Fibroblast of peridontal ligament (primary cell): ENCODE results near the gene DCST1.
A peak's percentile ranks its signal among the peaks of the same experiment; 100 is the strongest.

Source experiments
- DNase-seq: peaks from one replicate; pipeline ENCODE4 v3.0.0-alpha.2; 2010; ENCODE audit errors: extremely low read depth

DCST1 gene

GRCh38 chr1:155014709-155015508 lies 18.7 kb upstream of the DCST1 start:
- no peak for DNase-seq

DNA sequence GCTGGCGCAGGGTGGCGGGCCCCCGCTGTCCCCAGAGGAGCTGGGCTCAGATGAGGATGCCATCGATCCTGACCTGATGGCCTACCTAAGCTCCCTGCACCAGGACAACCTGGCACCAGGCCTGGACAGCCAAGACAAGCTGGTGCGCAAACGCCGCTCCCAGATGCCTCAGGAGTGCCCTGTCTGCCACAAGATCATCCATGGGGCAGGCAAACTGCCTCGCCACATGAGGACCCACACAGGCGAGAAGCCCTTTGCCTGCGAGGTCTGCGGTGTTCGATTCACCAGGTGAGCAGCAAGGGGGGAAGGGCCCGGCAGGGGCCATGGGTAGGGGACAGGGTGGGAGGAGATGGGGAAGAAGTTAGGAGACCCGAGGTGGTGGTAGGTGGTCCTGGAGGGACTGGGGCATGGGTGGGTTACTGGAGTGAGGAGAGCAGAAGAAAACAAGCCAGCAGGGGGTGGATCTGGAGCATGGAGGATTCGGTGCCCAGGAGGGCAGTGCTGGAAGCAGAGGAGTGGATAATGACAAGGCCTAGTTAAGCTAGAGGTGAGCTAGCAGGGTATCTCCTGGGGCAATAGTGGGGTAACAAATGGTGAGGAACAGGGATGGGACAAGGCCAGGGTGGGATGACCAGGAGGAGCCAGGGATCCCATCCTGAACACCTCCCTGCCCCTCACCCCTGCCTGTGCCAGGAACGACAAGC lies 17.9 kb upstream of the DCST1 start:
- DNase-seq: no peak

- no peak for DNase-seq
These were observed 17.3 kb upstream of the DCST1 start for GRCh38 chr1:155016231-155016831.

DNA sequence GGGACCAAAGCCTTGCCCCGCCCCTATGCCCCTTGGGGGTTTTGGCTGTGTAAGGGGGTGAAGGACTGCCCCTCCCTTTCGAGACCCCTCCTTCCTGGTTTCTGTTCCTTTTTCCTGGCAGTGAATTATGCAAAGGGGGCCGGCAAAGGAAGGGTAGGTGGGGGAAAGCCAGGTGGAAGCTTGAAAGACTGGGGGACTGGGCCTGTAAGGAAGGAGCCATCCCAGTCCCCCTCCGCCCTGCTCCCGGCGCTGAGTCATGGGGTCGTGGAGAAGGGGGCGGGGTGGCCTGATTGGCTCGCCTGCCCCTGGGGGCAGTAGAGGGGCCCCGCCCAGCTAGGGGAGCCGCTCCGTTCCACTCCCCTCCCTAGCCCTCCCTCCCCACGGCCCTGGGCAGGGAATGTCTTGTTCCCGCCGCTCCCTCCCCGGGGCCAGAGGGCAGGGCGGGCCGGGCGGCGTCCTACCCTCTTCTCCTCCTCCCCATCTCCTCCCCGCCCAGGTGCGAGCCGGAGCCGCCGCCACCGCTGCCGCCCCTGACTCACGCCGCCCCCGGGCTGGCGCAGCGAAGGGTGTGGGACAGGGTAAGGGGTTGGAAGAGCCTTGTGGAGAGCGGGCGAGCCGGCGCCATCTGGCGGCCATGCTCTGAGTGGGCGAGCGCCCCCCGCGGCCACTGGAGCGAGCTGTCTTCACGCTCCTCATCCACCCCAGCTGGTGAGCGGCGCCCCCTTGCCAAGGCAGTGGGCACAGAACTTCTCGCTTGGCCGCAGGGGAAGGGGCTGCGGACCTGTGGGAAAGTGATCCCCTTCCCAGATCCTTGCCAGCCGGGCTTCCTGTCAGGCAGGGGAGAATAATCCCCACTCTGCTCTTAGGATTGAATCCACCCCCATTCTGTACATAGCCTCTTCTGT lies 16.3 kb upstream of the DCST1 start:
- peak; percentile 80 for DNase-seq

GRCh38 chr1:155017946-155018316 lies 15.7 kb upstream of the DCST1 start:
- no peak for DNase-seq

- peak; percentile 7 for DNase-seq
These were observed 14.8 kb upstream of the DCST1 start for GRCh38 chr1:155018617-155019348.

DNA sequence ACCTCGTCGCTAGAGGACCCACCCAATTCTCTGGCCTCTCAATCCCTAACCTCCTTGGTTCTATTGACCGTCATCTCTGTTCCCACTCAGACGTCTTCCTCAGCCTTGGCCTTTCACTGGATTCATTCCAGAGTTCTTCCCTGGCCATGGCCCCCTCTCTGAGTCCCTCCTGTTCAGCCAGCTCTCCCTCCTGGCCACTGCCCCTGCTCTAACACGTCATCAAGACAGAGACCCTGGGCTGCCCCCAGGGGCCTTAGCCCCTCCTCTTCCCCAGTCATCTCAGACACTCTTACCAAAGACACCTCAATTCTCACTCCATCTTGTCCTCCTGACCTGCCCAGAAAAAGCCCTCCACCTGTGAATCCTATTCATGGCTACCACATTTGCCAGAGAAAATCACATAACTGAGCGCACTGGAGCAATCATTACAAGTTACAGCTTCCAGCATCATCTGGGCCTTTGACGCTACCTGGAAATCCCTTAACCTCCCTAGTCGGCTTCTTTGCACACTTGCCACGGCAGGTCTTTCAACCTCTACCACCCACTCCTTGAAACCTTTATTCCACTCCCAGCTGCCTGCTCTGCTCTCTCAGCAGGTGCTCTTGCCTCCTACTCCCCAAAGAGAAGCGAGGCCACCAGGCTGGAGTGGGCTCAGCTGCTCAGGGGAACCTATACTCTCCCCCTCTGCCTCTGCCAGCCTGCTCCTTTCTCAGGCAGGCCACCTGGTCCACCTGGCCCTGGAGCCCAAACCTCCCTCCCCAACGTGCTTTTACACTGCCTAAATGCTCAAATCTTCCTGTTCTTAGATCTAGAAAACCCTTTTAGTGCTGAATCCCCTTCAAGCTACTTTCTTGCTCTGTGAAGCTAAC lies 14.0 kb upstream of the DCST1 start:
- no peak for DNase-seq

- DNase-seq: no peak
These were observed 11.3 kb upstream of the DCST1 start for GRCh38 chr1:155022136-155022926.

DNA sequence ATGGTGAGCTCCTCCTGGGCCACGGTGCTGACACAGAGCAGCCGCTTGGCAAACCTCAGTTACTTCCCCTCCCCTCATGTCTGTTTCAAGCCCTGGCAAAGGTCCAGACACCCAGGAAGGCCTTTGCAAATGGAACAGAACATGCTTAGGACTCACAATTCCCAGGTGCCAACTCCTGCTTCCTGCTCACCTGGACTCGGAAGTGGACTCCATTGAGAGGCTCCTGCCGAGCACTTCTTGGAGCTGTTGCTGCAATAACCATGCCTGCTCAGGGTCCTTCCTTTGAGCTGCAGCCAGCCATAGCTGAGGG lies 10.7 kb upstream of the DCST1 start:
- no peak for DNase-seq

DNA sequence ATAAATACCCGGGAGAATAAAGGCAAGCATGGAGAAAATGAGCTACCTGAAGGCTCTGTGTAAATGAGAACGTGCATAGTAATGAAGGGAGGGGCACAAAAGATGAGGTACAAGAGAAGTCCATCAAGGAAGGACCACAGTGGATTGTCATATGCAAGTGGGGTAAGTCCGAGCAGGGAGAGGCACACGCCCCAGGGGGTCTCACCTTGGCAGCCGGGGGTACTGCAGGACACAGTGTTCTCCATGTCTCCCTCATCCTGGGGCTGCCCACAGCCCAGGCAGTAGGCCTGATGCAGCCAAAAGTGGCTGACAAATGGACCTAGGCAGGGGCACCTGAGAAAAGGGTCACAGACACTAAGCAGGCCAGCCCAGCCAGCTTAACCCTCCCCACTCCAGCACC lies 10.0 kb upstream of the DCST1 start:
- no peak for DNase-seq

DNA sequence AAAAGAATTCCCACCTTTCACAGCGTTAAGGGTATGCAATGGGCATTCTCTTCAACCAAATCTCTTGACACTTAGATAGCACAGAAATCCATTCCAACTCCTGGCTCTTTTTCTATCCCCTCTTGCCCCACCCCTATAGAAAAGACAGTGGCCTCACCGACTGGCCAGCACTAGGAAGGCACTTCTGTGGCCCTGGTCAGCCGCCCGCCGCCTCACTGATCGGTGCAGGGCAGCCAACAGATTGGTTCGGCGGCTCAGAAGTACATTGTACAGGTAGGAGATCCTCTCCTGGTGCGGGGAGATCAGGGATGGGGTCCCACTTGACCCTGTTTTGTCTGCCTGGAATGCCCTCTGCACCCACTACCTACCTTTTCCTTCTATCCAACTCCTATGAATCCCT lies 9.3 kb upstream of the DCST1 start:
- no peak for DNase-seq

GRCh38 chr1:155026154-155026553 lies 7.5 kb upstream of the DCST1 start:
- no peak for DNase-seq

GRCh38 chr1:155026588-155026987 lies 7.0 kb upstream of the DCST1 start:
- DNase-seq: no peak

DNA sequence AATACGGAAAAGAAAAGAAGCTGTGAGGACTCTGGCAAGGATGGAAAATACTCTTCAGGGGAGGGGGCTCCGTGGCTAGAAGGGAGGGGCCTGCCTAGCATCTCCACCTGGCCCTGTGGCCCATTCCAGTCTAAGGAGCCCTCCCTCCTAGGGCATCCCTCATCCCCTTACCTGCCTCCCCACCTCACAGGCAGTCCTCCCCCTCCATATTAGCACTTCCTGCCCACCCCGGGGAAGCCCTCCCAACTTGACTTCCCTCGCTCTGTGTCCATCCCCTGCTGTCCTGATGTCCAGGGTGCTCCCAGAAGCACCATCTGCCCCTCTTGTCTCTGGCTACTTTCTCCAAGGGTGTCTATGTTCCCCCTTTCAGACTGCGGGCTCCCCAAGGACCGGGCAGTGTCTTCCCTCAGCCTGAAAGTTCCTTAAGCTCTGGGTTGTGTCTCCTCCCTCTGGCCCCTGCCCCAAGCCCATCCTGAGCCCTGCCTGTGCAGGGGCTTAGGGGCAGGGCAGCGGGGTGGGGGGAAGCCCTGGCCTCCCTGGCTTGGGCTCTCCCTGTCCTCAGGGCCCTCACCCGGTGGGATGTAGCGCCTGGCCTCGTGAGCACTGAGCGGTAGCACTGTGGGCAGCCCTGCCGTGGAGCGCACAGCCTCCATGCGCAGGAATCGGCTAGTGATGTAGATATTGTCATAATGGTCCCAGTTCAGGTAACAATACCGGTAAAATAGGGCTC lies 3.9 kb upstream of the DCST1 start:
- DNase-seq: no peak

DNA sequence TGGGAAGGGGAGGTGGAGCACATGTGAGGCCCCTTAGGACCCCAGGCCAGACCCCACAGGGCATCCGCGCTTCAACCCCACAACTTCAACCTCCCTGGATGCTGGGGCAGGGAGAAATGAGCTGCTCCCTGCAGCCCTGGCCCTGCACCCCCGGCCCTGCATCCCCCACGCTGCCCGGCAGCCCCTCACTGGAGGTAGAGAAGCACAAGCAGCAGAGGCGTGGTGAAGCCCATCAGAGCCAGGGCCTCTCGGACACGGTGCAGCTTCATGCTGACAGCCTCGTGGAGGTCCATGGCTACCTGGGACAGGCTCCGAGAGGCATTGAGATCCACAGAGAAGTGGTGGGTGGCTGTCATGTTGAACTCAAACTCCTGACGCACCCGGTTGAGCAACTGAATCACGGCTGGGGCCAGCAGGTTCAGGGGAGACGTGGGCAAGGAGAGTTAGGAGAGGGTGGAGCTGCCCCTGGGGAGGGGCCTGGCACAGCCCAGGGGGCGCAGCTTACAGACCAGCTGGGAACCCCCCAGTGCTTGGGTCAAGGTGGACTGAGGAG lies 3.3 kb upstream of the DCST1 start:
- DNase-seq: no peak

GRCh38 chr1:155030899-155031298 lies 2.7 kb upstream of the DCST1 start:
- no peak for DNase-seq

DNA sequence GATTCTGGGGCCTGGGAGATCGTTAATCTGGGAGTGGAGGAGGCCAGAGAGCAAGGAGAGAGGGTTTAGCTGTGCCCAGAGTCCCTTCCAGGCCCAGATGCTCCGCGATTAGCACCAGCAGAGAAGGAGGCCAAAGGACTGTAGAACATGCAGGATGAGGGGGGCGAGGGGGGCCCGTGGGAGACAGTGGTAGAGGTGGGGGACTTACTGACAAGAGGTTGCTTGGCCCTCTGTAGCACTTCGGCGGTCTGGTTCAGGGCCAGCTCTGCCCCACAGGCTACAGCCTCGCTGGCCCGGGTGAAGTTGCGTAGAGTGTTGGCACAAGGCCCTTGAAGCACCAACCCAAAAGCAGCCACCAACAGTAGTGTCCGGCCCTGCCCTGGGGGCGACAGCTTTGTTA lies 738 bp upstream of the DCST1 start:
- no peak for DNase-seq

DNA sequence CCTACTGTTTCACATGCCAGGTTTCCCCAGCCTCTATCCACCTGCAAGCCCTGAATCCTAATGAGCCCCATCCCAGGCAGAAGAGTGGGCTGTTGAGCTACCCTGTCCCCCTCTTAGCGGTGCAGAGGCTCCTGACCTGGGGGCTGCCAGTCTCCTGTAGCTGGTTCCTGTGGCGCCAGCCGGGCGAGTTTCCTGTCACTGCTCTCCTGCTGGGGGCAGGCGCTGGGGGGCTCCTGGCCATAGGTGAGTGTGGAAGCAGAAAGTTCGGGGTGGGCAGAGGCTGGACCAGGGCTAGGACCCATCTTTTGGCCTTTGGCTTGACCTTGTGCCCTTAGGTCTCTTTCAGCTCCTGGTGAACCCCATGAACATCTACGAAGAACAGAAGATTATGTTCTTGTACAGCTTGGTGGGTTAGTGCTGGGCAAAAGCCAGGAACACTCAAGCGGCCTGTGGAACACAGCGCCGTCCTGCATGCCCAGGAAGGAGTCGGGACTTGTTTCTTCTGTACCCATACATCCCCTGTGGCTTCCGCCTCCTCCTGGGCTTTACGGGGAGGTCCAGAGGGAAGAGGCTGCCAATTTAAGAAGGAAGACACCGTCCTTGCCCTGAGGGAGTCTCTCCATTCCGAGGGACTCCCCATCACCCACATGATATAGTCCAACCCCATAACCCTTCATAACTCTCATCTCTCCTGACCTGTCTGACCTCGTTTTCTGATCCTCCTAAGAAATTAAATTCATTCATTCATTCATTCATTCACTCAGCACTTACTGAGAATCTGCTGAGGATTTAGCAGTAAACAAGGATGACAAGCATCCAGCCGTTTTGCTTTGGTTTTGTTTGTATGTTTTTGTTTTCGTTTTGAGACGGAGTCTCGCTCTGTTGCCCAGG lies 939 bp downstream of the DCST1 start:
- no peak for DNase-seq
